ENCODE measurements around the gene GALNS.

GALNS gene

DNA sequence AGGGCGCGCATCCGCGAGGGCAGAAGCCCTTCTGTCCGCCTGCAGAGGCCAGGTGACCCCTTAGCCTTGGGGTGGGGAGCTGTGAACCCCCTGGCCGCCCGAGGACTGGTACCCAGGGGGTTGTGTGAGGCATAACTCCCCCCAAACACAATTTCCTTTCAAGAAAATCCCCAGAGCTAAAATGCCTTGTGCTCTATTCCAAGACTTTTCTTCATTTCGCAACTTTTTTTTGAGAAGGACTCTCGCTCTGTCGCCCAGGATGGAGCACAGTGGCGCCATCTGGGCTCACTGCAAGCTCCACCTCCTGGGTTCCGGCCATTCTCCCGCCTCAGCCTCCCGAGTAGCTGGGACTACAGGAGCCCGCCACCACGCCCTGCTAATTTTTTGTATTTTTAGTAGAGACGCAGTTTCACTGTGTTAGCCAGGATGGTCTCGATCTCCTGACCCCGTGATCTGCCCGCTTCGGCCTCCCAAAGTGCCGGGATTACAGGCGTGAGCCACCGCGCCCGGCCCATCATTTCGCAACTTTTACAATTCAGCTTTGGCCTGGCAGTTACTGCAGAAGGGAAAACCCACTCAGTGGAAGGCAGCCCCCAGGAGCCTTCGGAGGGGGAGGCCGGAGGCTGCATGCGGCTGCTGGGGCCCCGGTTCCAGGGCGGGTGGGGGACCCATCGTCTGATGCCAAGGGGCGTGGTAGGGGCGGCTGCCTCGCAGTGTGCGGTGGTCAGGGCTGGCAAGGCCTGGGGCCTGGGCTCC lies 44.1 kb downstream of the GALNS start:
- no peak for DNase-seq
- intact Hi-C loops (cut with DNase I): loop anchor here (5.0 kb wide), 1 partner anchor 45 kb away; the partner anchor contains the start of genes GALNS and TRAPPC2L

DNA sequence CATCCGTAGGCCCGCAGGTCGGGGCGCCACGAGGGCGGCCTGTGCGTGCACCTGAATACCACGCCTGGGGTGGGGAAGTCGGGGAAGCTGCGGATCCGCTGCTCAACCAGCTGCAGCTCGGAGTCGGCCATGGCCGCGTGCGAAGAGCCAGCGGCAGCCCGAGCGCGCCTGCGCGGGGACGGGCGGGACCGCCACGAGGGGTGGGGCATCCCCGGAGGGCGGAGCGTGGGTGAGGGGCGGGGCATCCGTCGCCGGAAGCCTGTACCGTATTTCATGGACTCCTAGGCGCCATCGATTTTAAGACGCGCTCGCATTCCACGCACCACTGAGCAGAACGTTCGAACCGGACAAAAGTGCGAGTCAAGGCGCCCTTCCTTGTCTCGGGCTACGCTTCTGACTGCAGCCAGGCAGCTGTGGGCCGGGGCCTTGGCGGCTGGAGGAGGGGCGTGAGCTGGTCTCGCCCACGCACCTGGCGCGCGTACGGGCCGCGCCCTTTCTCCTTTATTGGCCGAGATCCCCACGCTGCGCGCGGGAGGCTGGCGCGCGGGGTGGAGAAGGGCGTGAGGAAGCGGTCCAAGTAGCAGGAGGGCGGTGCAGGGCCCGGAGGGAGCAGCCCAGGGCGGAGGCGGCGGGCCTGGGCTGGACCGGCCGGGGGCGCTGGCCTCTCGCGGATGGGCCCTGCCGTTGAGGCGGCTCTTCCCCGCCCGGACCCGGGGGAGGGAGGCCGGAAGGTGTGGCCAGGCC lies 44.8 kb downstream of the GALNS start, which contains the start of gene APRT:
Gene APRT (minus strand): TSS at position 160 of the 744 bp plus-strand sequence. CDS start 29 bp downstream, at position 131.
- intact Hi-C loops (cut with DNase I): loop anchor here (5.0 kb wide), 1 partner anchor 45 kb away; the partner anchor contains the start of genes GALNS and TRAPPC2L
- peak; percentile 83 to 97 (median 94) for DNase-seq

GRCh38 chr16:88810912-88811768 lies 45.6 kb downstream of the GALNS start:
- intact Hi-C loops (cut with DNase I): loop anchor here (5.0 kb wide), 1 partner anchor 46 kb away; the partner anchor contains the start of genes GALNS and TRAPPC2L
- DNase-seq: peak; percentile 62 to 93 (median 84)

- intact Hi-C loops (cut with DNase I): loop anchor here (5.0 kb wide), 1 partner anchor 47 kb away; the partner anchor contains the start of genes GALNS and TRAPPC2L
- no peak for DNase-seq
These were observed 46.4 kb downstream of the GALNS start for GRCh38 chr16:88810166-88810911.

DNA sequence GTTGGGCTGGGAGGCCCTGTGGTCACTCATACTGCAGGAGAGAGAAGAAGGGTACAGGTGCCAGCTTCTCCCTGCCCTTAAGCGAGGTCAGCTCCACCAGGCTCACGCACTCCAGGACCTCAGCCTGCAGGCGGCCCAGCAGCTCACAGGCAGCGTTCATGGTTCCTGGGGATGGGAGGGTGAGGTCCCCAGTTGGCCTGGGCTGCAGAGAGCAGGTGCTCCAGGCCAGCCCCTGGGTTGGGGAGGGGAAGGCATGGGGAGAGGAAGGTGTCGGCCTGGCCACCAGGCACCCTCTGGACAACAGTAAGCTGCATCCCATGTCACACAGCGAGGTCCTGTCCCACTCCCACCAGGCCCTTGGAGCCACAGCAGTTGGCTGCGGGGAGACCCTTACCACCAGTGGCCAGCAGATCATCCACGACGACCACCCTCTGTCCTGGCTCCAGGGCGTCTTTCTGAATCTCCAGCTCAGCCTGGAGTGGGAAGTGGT lies 47.0 kb downstream of the GALNS start:
- intact Hi-C loops (cut with DNase I): loop anchor here (5.0 kb wide), 1 partner anchor 48 kb away; the partner anchor contains the start of genes GALNS and TRAPPC2L
- no peak for DNase-seq

DNA sequence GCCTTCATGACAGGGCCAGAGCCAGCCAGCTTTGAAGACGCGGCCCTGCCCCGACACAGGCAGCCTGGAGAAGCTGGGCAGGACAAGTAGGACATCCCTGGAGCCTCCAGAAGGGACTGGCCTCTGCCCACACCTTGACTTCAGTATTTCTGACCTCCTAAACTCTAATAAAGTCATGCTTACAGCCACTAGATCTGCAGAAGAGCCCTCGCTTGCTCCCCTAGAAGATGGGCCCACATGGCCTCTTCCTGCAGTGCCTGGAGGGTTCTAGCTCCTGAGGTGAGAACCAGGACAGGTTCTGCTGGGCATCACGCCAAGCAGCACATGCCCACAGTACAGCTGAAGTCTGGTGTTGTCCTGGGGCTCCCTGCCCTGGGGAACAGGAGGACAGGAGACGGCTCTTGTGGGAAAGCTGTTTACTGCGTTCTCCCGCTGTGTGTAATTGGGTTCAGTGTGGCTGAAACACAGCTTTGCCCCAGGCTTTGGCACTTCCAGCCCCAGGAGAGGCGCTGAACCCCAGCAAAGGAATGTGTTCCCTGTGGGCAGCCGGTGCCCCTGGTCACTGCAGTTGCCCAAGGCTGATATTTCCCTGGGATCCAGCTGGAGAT lies 47.6 kb downstream of the GALNS start:
- no peak for DNase-seq

GRCh38 chr16:88807626-88808453 lies 48.9 kb downstream of the GALNS start:
- DNase-seq: no peak
- intact Hi-C loops (cut with DNase I): no loop called here

More for the DNA sequence above, 47.6 kb downstream of the GALNS start:
- intact Hi-C loops (cut with DNase I): no loop called here

DNA sequence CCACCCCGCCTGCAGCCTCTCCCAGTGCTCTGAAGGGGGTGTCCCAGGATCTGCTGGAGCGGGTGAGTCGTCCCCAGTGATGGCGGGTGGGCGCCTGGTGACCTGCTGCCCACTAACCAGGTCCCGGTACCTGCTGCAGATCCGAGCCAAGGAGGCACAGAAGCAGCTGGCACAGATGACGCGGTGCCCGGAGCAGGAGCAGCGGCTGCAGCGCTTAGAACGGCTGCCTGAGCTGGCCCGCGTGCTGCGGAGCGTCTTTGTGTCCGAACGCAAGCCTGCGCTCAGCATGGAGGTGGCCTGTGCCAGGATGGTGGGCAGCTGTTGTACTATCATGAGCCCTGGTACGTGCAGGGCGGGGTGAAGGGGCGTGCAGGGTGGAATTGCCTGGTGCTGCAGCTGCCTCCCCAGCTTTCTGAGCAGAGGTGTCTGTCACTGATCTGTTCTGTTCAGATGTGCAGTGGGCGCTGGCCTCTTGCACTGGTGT lies 49.6 kb downstream of the GALNS start:
- DNase-seq: peak in 10 of 42 donors; percentile 19 to 80 (median 37)
- intact Hi-C loops (cut with DNase I): no loop called here

- DNase-seq: no peak
- intact Hi-C loops (cut with DNase I): no loop called here
These were observed 50.1 kb downstream of the GALNS start for GRCh38 chr16:88806491-88807111.

GRCh38 chr16:88805887-88806393 lies 50.8 kb downstream of the GALNS start:
- intact Hi-C loops (cut with DNase I): no loop called here
- no peak for DNase-seq

- DNase-seq: no peak
- intact Hi-C loops (cut with DNase I): no loop called here
These were observed 51.4 kb downstream of the GALNS start for GRCh38 chr16:88805340-88805715.

DNA sequence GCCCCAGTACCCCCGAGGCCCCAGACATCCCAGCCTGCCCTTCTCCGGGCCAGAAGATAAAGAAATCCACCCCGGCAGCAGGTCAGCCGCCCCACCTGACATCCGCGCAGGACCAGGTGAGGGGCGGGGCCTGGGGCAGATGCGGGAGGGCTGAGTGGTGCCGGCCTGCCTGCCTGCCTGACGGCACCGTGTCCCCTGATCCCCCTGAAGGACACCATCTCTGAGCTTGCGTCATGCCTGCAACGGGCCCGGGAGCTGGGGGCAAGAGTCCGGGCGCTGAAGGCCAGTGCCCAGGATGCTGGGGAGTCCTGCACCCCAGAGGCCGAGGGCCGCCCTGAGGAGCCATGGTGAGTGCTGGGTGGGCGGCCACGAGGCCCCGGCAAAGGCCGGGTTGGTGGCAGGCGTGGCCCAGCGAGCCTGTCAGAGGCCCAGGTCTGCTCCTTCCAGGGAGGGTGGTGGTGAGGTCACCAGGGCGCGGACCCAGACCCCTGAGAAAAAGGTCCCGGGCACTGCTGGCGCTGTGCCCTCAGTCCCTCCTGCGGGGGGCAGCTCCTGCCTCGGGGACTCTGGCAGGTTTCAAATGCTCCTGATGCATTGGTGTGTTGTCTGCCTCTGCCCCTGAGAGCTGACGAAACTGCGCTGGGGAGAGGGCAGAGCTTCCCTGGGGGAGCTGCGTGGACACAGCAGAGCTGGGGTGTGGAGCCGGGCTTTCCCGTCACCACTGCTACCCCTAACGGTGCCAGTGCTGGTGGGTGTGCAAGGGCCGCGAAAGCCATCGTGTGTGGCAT lies 52.0 kb downstream of the GALNS start:
- DNase-seq: peak in 1 of 42 donors; percentile 32
- intact Hi-C loops (cut with DNase I): loop anchor here (5.0 kb wide), 1 partner anchor 67 kb away; no protein-coding TSS in a partner anchor

DNA sequence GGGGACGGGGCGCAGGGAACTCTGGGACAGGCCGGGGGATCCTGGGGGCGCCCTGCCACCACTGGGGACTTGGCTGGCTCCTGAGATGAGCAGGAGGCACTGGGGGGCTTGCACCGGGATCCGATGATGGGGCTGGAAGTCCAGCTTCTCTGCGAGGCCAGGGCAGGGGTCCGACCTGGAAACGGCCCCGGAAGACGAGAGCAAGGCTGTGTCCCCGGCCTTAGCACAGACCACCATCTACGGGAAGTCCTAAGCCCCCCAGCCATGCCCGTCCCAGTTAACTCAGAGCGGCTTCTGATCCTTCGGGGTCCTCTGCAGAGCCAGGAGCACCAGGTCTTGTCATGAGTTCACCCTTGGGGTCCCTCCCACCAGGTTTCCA lies 52.6 kb downstream of the GALNS start:
- no peak for DNase-seq
- intact Hi-C loops (cut with DNase I): loop anchor here (5.0 kb wide), 1 partner anchor 67 kb away; no protein-coding TSS in a partner anchor

DNA sequence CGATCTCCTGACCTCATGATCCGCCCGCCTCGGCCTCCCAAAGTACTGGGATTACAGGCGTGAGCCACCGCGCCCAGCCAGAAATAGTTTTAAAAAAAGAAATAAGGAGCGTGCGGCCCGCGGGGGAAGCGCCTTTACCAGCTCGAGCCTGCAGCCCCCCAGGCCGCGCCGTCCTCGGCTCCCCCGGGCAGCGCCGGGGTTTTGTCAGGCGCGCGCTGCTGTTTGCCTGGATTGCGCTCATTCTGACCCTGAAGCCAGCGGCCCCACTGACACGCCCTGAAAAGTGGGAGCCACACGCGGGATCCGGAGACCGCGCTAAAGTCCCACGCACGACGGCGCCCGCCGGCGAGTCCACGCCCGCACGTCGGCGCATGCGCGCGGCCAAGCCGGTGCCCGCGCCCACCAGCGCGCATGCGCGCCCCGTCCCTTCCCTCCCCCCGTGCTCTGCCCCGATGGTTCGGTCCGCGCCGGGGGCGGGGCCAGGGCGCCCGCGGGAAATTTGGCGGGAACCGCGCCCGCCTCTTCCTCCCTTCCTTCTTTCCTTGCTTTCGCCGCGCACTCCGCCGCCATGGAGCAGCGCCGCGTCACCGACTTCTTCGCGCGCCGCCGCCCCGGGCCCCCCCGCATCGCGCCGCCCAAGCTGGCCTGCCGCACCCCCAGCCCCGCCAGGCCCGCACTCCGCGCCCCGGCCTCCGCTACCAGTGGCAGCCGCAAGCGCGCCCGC lies 53.3 kb downstream of the GALNS start, which contains the start of gene CDT1:
Gene CDT1 (plus strand): TSS at position 526 of the 724 bp plus-strand sequence. CDS start 43 bp downstream, at position 569.
- DNase-seq: peak; percentile 18 to 89 (median 78)
- intact Hi-C loops (cut with DNase I): loop anchor here (5.0 kb wide), 1 partner anchor 66 kb away; no protein-coding TSS in a partner anchor

All from head of caudate nucleus (tissue), 42 donors.